OCI-LY3 (cell line): Measurements from ENCODE around the gene TSPAN5.

Experiments used
- CTCF ChIP-seq: fragments of 200-600, 300-600 bp; sonication (generic); IDR thresholded peaks from 2 replicates; pipeline ENCODE4 v1.5.1; 2014; ENCODE audit warnings: antibody characterized with exemption, low read length, low read depth
- EZH2phosphoT487 ChIP-seq: fragments of 200-600 bp; shearing (Covaris generic); IDR thresholded peaks from 2 replicates; pipeline ENCODE4 v1.6.1; 2018; ENCODE audit warnings: antibody characterized with exemption, mixed run types, low read depth

- no peak for TF ChIP-seq CTCF
- no peak for TF ChIP-seq EZH2phosphoT487
Measured at GRCh38 chr4:98682719-98683118, 24.3 kb upstream of the TSPAN5 start.
